Smooth muscle cell (in vitro differentiated cells): Measurements from ENCODE around the gene MED12L. TPM values are rescaled to one million over a fixed set of nuclear protein-coding genes. Genes with fewer than 3 reads are reported as not detected.
A peak's percentile ranks its signal among the peaks of the same experiment; 100 is the strongest.

Experiments used
- DNase-seq: peaks from one replicate; lab custom pipeline; 2025; ENCODE audit not compliant: unreplicated experiment; lab: John Stamatoyannopoulos, UW
- H2AFZ ChIP-seq: fragments of 200-600 bp; sonication (generic); 2 replicates; pipeline ENCODE4 v1.6.0; 2016; ENCODE audit warnings: antibody characterized with exemption, low read depth, mild to moderate bottlenecking
- H3F3A ChIP-seq: fragments of 200-600 bp; sonication (generic); 2 replicates; pipeline ENCODE4 v1.6.0; 2017; ENCODE audit warnings: antibody characterized with exemption, low read depth
- H3K27ac ChIP-seq: fragments of 200-600 bp; sonication (generic); 2 replicates; pipeline ENCODE4 v1.5.1; 2016; ENCODE audit warnings: low read depth, mild to moderate bottlenecking
- H3K27me3 ChIP-seq: fragments of 200-600 bp; sonication (generic); 2 replicates; pipeline ENCODE4 v1.6.1; 2016; ENCODE audit warnings: low read depth, mild to moderate bottlenecking
- H3K36me3 ChIP-seq: fragments of 200-600 bp; sonication (generic); 2 replicates; pipeline ENCODE4 v1.5.1; 2016; ENCODE audit warnings: low read depth
- H3K4me1 ChIP-seq: fragments of 200-600 bp; sonication (generic); 2 replicates; pipeline ENCODE4 v1.5.1; 2016; ENCODE audit warnings: low read depth
- H3K4me2 ChIP-seq: fragments of 200-600 bp; sonication (generic); 2 replicates; pipeline ENCODE4 v1.6.0; 2016; ENCODE audit warnings: mild to moderate bottlenecking
- H3K4me3 ChIP-seq: fragments of 200-600 bp; sonication (generic); 2 replicates; pipeline ENCODE4 v1.5.1; 2016; ENCODE audit warnings: mild to moderate bottlenecking
- H3K79me2 ChIP-seq: fragments of 200-600 bp; sonication (generic); 2 replicates; pipeline ENCODE4 v1.6.0; 2016; ENCODE audit warnings: low read depth, mild to moderate bottlenecking
- H3K9ac ChIP-seq: fragments of 200-600 bp; sonication (generic); 2 replicates; pipeline ENCODE4 v1.6.0; 2016; ENCODE audit warnings: low read depth
- H3K9me3 ChIP-seq: fragments of 200-600 bp; sonication (generic); replicated peaks from 2 replicates; pipeline ENCODE4 v1.5.1; 2016; ENCODE audit warnings: low read depth
- H4K20me1 ChIP-seq: fragments of 200-600 bp; sonication (generic); 2 replicates; pipeline ENCODE4 v1.6.0; 2016; ENCODE audit warnings: low read depth
- CTCF ChIP-seq: fragments of 200-600 bp; sonication (generic); IDR thresholded peaks from 2 replicates; pipeline ENCODE4 v1.5.1; 2017; ENCODE audit warnings: borderline replicate concordance, mild to moderate bottlenecking, antibody characterized with exemption; ENCODE audit not compliant: insufficient read depth, poor library complexity, severe bottlenecking
- WGBS: methylation state at CpG from one replicate; pipeline ENCODE4 v1.1.7; 2016; ENCODE audit warnings: low lambda C conversion rate; 5-methylcytosine and 5-hydroxymethylcytosine counted together
- polyA plus RNA-seq: library from polyadenylated mRNA; unstranded; fragments of >200 nt; fragmentation: Nextera tagmentation; extraction: Ambion mirVana; gene quantifications from 2 replicates; pipeline ENCODE4 v1.2.1, GENCODE V29; 2016
- total RNA-seq: library from RNA; depleted of rRNA; stranded (reverse); fragments of >200 nt; gene quantifications from 2 replicates; pipeline ENCODE4 v1.2.3, GENCODE V29; 2014

The MED12L gene
- total and polyA plus RNA-seq, 2 experiments from 2014 or later: 0.26 to 1.5 TPM

- no peak for DNase-seq
Observed at GRCh38 chr3:151320131-151320530, 234.7 kb downstream of the MED12L start.

GRCh38 chr3:151321526-151321925, 236.1 kb downstream of the MED12L start:
- H3K9me3 ChIP-seq: no peaks in the 10 kb centered on the region

More at GRCh38 chr3:151320131-151320530, 234.7 kb downstream of the MED12L start:
- Histone ChIP-seq H3K27me3 (no peaks in the 10 kb centered on the region), H3K9ac (no peak overlapping the region), H3K9me3 (no peaks in the 10 kb centered on the region), H3K36me3 (no peaks in the 10 kb centered on the region), H3K79me2 (no peaks in the 10 kb centered on the region), H2AFZ (no peak overlapping the region), H4K20me1 (no peaks in the 10 kb centered on the region), H3K4me1 (peaks cover 30% of the 10 kb centered on the region), H3K4me2 (no peak overlapping the region), H3K27ac (peak overlapping the region; percentile 97), H3F3A (peaks cover 5% of the 10 kb centered on the region), H3K4me3 (no peak overlapping the region)
- 91% methylated on average over 2 of the region's 2 CpGs for WGBS
- no peak for TF ChIP-seq CTCF

GRCh38 chr3:151322511-151322910, 237.0 kb downstream of the MED12L start:
- no peaks in the 10 kb centered on the region for H3K27me3 ChIP-seq
- no peak for DNase-seq
- no peaks in the 10 kb centered on the region for H3K9me3 ChIP-seq
- H3K4me2 ChIP-seq: no peak overlapping the region
- no peak for TF ChIP-seq CTCF
- H2AFZ ChIP-seq: no peak overlapping the region
- no peak overlapping the region for H3K27ac ChIP-seq
- peaks cover 5% of the 10 kb centered on the region for H3F3A ChIP-seq
- no peak overlapping the region for H3K9ac ChIP-seq
- H3K36me3 ChIP-seq: no peaks in the 10 kb centered on the region
- H4K20me1 ChIP-seq: no peaks in the 10 kb centered on the region
- H3K4me1 ChIP-seq: peaks cover 12% of the 10 kb centered on the region
- 100% methylated on average over 1 of the region's 1 CpG for WGBS
- H3K79me2 ChIP-seq: no peaks in the 10 kb centered on the region
- no peak overlapping the region for H3K4me3 ChIP-seq

More at GRCh38 chr3:151321526-151321925, 236.1 kb downstream of the MED12L start:
- no peak for DNase-seq
- no peak for TF ChIP-seq CTCF
- no peaks in the 10 kb centered on the region for H3K36me3 ChIP-seq
- H3K4me3 ChIP-seq: no peak overlapping the region
- no peak overlapping the region for H3K4me2 ChIP-seq
- no peak overlapping the region for H3K27ac ChIP-seq
- no peaks in the 10 kb centered on the region for H3K27me3 ChIP-seq
- H2AFZ ChIP-seq: no peak overlapping the region
- H4K20me1 ChIP-seq: no peaks in the 10 kb centered on the region
- no peak overlapping the region for H3K9ac ChIP-seq
- no peaks in the 10 kb centered on the region for H3K79me2 ChIP-seq
- 93% methylated on average over 1 of the region's 1 CpG for WGBS
- peaks cover 17% of the 10 kb centered on the region for H3K4me1 ChIP-seq
- H3F3A ChIP-seq: peaks cover 5% of the 10 kb centered on the region

- H3K4me2 ChIP-seq: no peak overlapping the region
- no peak overlapping the region for H3K9ac ChIP-seq
- H3K36me3 ChIP-seq: no peaks in the 10 kb centered on the region
- H3K27ac ChIP-seq: no peak overlapping the region
- peak; percentile 69 for TF ChIP-seq CTCF
- no peak overlapping the region for H2AFZ ChIP-seq
- no peaks in the 10 kb centered on the region for H4K20me1 ChIP-seq
- H3K4me3 ChIP-seq: no peak overlapping the region
- H3K4me1 ChIP-seq: no peaks in the 10 kb centered on the region
- no peak for DNase-seq
- no peaks in the 10 kb centered on the region for H3K9me3 ChIP-seq
- H3K27me3 ChIP-seq: no peaks in the 10 kb centered on the region
- no peaks in the 10 kb centered on the region for H3F3A ChIP-seq
- no peaks in the 10 kb centered on the region for H3K79me2 ChIP-seq
- 29% methylated on average over 3 of the region's 3 CpGs for WGBS
Observed at GRCh38 chr3:151327571-151328198, 242.2 kb downstream of the MED12L start.
